GM19463 (cell line): ENCODE results near the gene PIM1.
A peak's percentile ranks its signal among the peaks of the same experiment; 100 is the strongest.
"Not testable (repeated sequence)": the region's sequence is repeated elsewhere in the genome, so short reads cannot be mapped to it uniquely, and the experiment has no call there.

Experiments
- ATAC-seq: cut with Tn5 transposase; IDR thresholded peaks from one replicate; pipeline ENCODE4 v1.9.1; 2021; ENCODE audit warnings: mild to moderate bottlenecking, moderate library complexity; ENCODE audit not compliant: unreplicated experiment

Gene PIM1

GRCh38 chr6:37170273-37171200, 585 bp downstream of the PIM1 start:
- ATAC-seq = peak; percentile 22

- ATAC-seq = no peak
Measured at GRCh38 chr6:37171201-37171969, 1.4 kb downstream of the PIM1 start.

- ATAC-seq = no peak
Measured at GRCh38 chr6:37171970-37172812, 2.2 kb downstream of the PIM1 start.

- no peak for ATAC-seq
Measured at GRCh38 chr6:37172912-37173492, 3.0 kb downstream of the PIM1 start.

GRCh38 chr6:37173493-37174195, 3.7 kb downstream of the PIM1 start:
- ATAC-seq = no peak

GRCh38 chr6:37174196-37174514, 4.2 kb downstream of the PIM1 start:
- no peak for ATAC-seq

GRCh38 chr6:37174515-37175331, 4.8 kb downstream of the PIM1 start:
- ATAC-seq = no peak

GRCh38 chr6:37175332-37176267, 5.6 kb downstream of the PIM1 start:
- no peak for ATAC-seq

GRCh38 chr6:37176268-37177076, 6.5 kb downstream of the PIM1 start:
- no peak for ATAC-seq

GRCh38 chr6:37177077-37177934, 7.4 kb downstream of the PIM1 start:
- ATAC-seq = no peak

- no peak for ATAC-seq
Measured at GRCh38 chr6:37177935-37178517, 8.1 kb downstream of the PIM1 start.

- no peak for ATAC-seq
Measured at GRCh38 chr6:37180075-37180474, 10.1 kb downstream of the PIM1 start.

GRCh38 chr6:37180610-37181009, 10.7 kb downstream of the PIM1 start:
- ATAC-seq = not testable (repeated sequence)

- ATAC-seq = no peak
Measured at GRCh38 chr6:37182736-37183590, 13.0 kb downstream of the PIM1 start.
